HCT116 (cell line): ENCODE measurements around the gene TMC4. TPM values are rescaled to one million over a fixed set of nuclear protein-coding genes. Genes with fewer than 3 reads are reported as not detected.

Source experiments
- ATAC-seq: fragments of 200-7000 bp; cut with Tn5 transposase; 2 replicates; pipeline ENCODE4 v1.9.1; 2020; ENCODE audit warnings: mild to moderate bottlenecking, moderate library complexity
- BruUV-seq: library from RNA; stranded (reverse); fragments of 400-500 nt; replicated peaks from 2 replicates; lab custom pipeline; 2021; lab: Mats Ljungman, UMichigan
- CTCF ChIA-PET: fragments of 300-600 bp; sonication (Branson Sonifier 250); formaldehyde crosslinking; loops from one replicate; lab custom pipeline; 2021; ENCODE audit warnings: antibody characterized with exemption; lab: Charles Lee
- POLR2A ChIA-PET: fragments of 300-600, 350-600 bp; sonication (Branson Sonifier 250); formaldehyde crosslinking; loops from one replicate; lab custom pipeline; 2021; ENCODE audit warnings: antibody characterized with exemption; lab: Charles Lee
- RAD21 ChIA-PET, 2 experiments: fragments of 300-600 bp; sonication (Branson Sonifier 250); formaldehyde crosslinking; loops; one replicate each; lab custom pipeline; 2023; ENCODE audit warnings: low total read pairs in 2 of 2; ENCODE audit not compliant: uncharacterized antibody in 2 of 2, unreplicated experiment in 2 of 2, low non-redundant PET in 1 of 2; lab: Charles Lee
- DNase-seq: peaks from one replicate; pipeline ENCODE4 v3.0.0-alpha.2; 2010; ENCODE audit warnings: low read depth, low spot score
- H2AFZ ChIP-seq: fragments of 200-600 bp; shearing (Covaris generic), sonication (generic); 2 replicates; pipeline ENCODE4 v1.6.1; 2017; ENCODE audit warnings: low read depth, mixed run types, mixed read lengths, antibody characterized with exemption, low read length; ENCODE audit not compliant: poor library complexity, severe bottlenecking
- H3K27ac ChIP-seq: 2 replicates; pipeline ENCODE4 v1.5.1; 2012; ENCODE audit warnings: low read depth, low read length
- H3K27me3 ChIP-seq: fragments of 200-600 bp; sonication (generic); 2 replicates; pipeline ENCODE4 v1.6.1; 2016; ENCODE audit warnings: mixed run types, low read length, mixed read lengths; ENCODE audit not compliant: insufficient read depth
- H3K36me3 ChIP-seq, 2 experiments: fragments of 200-500 bp in 1 of 2; fragments of 200-600 bp in 1 of 2; sonication (Bioruptor generic) in 1 of 2; sonication (generic) in 1 of 2; 2 replicates each; pipeline versions ENCODE4 v1.5.1 to v1.6.1; 2014 to 2016; ENCODE audit warnings: low read length in 2 of 2, inconsistent platforms in 1 of 2, mixed read lengths in 1 of 2, mixed run types in 1 of 2; ENCODE audit not compliant: insufficient read depth in 2 of 2, control insufficient read depth in 1 of 2
- H3K4me1 ChIP-seq, 2 experiments: fragments of 200-600 bp in 1 of 2; sonication (generic) in 1 of 2; 2 replicates each; pipeline versions ENCODE4 v1.5.1 to v1.6.1; 2012 to 2017; ENCODE audit warnings: low read length in 2 of 2, inconsistent platforms in 1 of 2, mild to moderate bottlenecking in 1 of 2, mixed read lengths in 1 of 2, mixed run types in 1 of 2, moderate library complexity in 1 of 2; ENCODE audit not compliant: insufficient read depth in 2 of 2, control insufficient read depth in 1 of 2
- H3K4me2 ChIP-seq: fragments of 200-600 bp; sonication (generic); 2 replicates; pipeline ENCODE4 v1.6.1; 2017; ENCODE audit warnings: mixed run types, low read length, mixed read lengths
- H3K4me3 ChIP-seq, 2 experiments: fragments of 200-600 bp in 1 of 2; sonication (generic) in 1 of 2; replicated peaks in 1 of 2; 2 replicates each; pipeline ENCODE4 v1.5.1; 2011 to 2016; ENCODE audit warnings: low read length in 2 of 2, control low read depth in 1 of 2, low read depth in 1 of 2, mild to moderate bottlenecking in 1 of 2, mixed read lengths in 1 of 2, mixed run types in 1 of 2
- H3K79me2 ChIP-seq: fragments of 200-600 bp; sonication (generic); 2 replicates; pipeline ENCODE4 v1.6.1; 2017; ENCODE audit warnings: mild to moderate bottlenecking, mixed run types, low read length, moderate library complexity, mixed read lengths; ENCODE audit not compliant: insufficient read depth
- H3K9ac ChIP-seq: fragments of 200-600 bp; sonication (generic); 2 replicates; pipeline ENCODE4 v1.6.1; 2016; ENCODE audit warnings: low read length, mixed read lengths
- H3K9me2 ChIP-seq: fragments of 200-600 bp; sonication (generic), shearing (Covaris generic); 2 replicates; pipeline ENCODE4 v1.6.1; 2017; ENCODE audit warnings: mixed run types, mild to moderate bottlenecking, moderate library complexity; ENCODE audit not compliant: insufficient read depth
- H3K9me3 ChIP-seq, 2 experiments: fragments of 200-500 bp in 1 of 2; fragments of 200-600 bp in 1 of 2; sonication (Bioruptor generic) in 1 of 2; sonication (generic) in 1 of 2; 2 replicates each; pipeline ENCODE4 v1.6.1; 2014 to 2017; ENCODE audit warnings: low read length in 2 of 2, mixed read lengths in 2 of 2, inconsistent platforms in 1 of 2, low read depth in 1 of 2, mild to moderate bottlenecking in 1 of 2, mixed run types in 1 of 2, moderate library complexity in 1 of 2; ENCODE audit not compliant: control insufficient read depth in 1 of 2, insufficient read depth in 1 of 2
- H4K20me1 ChIP-seq: fragments of 200-600 bp; sonication (generic), shearing (Covaris generic); 2 replicates; pipeline ENCODE4 v1.6.1; 2017; ENCODE audit warnings: mixed run types, mild to moderate bottlenecking, moderate library complexity; ENCODE audit not compliant: insufficient read depth
- CBX3 ChIP-seq: IDR thresholded peaks from 2 replicates; pipeline ENCODE4 v1.6.1; 2012; ENCODE audit warnings: low read depth
- CEBPB ChIP-seq: IDR thresholded peaks from 2 replicates; pipeline ENCODE4 v1.6.1; 2012; ENCODE audit warnings: low read depth
- CTCF ChIP-seq, 3 experiments: fragments of 200-600 bp in 1 of 3; sonication (generic) in 1 of 3; IDR thresholded peaks in 2 of 3; conservative IDR thresholded peaks in 1 of 3; 2 replicates each; pipeline ENCODE4 v1.5.1; 2012 to 2017; ENCODE audit warnings: low read depth in 2 of 3, low read length in 2 of 3, antibody characterized with exemption in 1 of 3, borderline replicate concordance in 1 of 3, control low read depth in 1 of 3, mild to moderate bottlenecking in 1 of 3, mixed read lengths in 1 of 3, mixed run types in 1 of 3, moderate library complexity in 1 of 3; ENCODE audit not compliant: insufficient read depth in 1 of 3
- EGR1 ChIP-seq: IDR thresholded peaks from 2 replicates; pipeline ENCODE4 v1.6.1; 2012; ENCODE audit warnings: low read depth
- ELF1 ChIP-seq: IDR thresholded peaks from 2 replicates; pipeline ENCODE4 v1.6.1; 2012; ENCODE audit warnings: low read depth, borderline replicate concordance
- EZH2 ChIP-seq: fragments of 200-600 bp; sonication (generic); IDR thresholded peaks from 2 replicates; pipeline ENCODE4 v1.6.1; 2017; ENCODE audit warnings: antibody characterized with exemption, mixed run types
- POLR2A ChIP-seq: IDR thresholded peaks from 2 replicates; pipeline ENCODE4 v1.7.0; 2011; ENCODE audit warnings: borderline replicate concordance; ENCODE audit not compliant: insufficient read depth, insufficient read length; ENCODE audit errors: extremely low read depth
- POLR2AphosphoS5 ChIP-seq: IDR thresholded peaks from 2 replicates; pipeline ENCODE4 v1.6.1; 2011; ENCODE audit warnings: mild to moderate bottlenecking, low read depth, low read length, moderate library complexity
- RAD21 ChIP-seq: IDR thresholded peaks from 2 replicates; pipeline ENCODE4 v1.6.1; 2012; ENCODE audit warnings: low read depth, mild to moderate bottlenecking
- SIN3A ChIP-seq: IDR thresholded peaks from 2 replicates; pipeline ENCODE4 v1.6.1; 2012; ENCODE audit warnings: low read depth
- SP1 ChIP-seq: IDR thresholded peaks from 2 replicates; pipeline ENCODE4 v1.6.1; 2012; ENCODE audit warnings: low read depth
- YY1 ChIP-seq: IDR thresholded peaks from 2 replicates; pipeline ENCODE4 v1.6.1; 2011; ENCODE audit warnings: low read length, low read depth, moderate library complexity, mild to moderate bottlenecking; ENCODE audit not compliant: insufficient replicate concordance; ENCODE audit errors: extremely low read depth
- ZFX ChIP-seq: fragments of 450-650 bp; IDR thresholded peaks from 2 replicates; pipeline ENCODE4 v1.6.1; 2017
- ZNF274 ChIP-seq: fragments of 200-500 bp; sonication (Bioruptor generic); IDR thresholded peaks from 2 replicates; pipeline ENCODE4 v1.6.1; 2014; ENCODE audit warnings: mild to moderate bottlenecking, low read depth, low read length, inconsistent platforms
- intact Hi-C: fragments of 100-400 bp; cut with micrococcal nuclease; formaldehyde crosslinking; loops from 2 replicates; pipeline ENCODE4 v1.10.0; 2022
- total RNA-seq: library from RNA; stranded (reverse); gene quantifications from one replicate; pipeline ENCODE4 v1.2.1, GENCODE V29; 2021; ENCODE audit not compliant: unreplicated experiment
- TF ChIP-seq, protein P1 (sequence below): IDR thresholded peaks from 2 replicates; pipeline ENCODE4 v1.6.1; 2012
- TF ChIP-seq, protein P2 (sequence below): IDR thresholded peaks from 2 replicates; pipeline ENCODE4 v1.6.1; 2012

The TMC4 gene
- total RNA-seq, 1 experiment from 2014 or later: 60.3 TPM

DNA sequence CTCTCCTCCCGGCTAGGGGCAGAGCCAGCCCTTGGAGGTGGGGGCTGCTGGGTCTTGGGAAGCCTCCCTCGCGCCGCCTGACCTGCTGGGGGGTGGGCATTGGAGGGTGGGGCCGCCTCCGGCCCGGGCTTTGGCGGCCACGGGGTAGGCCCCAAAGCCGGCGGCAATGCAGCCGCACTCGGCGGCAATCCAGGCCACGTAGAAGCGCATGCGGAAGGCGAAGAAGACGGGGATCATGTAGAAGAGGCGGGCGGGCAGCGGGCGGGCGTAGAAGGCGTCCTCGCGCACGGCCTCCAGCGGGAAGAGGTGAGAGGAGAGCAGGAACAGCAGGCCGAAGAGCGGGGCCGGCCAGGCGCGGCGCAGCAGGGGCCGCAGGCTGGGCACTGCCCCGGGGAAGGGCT, 7.7 kb upstream of the TMC4 start:
- no TSS peak for BruUV-seq
- POLR2A ChIA-PET: no interaction called here
- no peaks in the 10 kb centered on the region for H4K20me1 ChIP-seq

More for the DNA sequence above, 7.7 kb upstream of the TMC4 start:
- peaks cover 13 to 25% of the 10 kb centered on the region in 2 experiments; a peak in 3 of 4 replicates for H3K36me3 ChIP-seq
- ATAC-seq: no peak
- no peak for DNase-seq
- intact Hi-C loops: no loop called here
- no peak overlapping the region for H2AFZ ChIP-seq
- ChIA-PET RAD21 (no interaction called here), CTCF (no interaction called here)
- peaks cover 0 to 6% of the 10 kb centered on the region in 2 experiments; a peak in 1 of 4 replicates for H3K4me1 ChIP-seq
- H3K79me2 ChIP-seq: no peaks in the 10 kb centered on the region
- TF ChIP-seq RAD21 (no peak), CTCF (IDR thresholded peaks at IDR 0.05 in 2 of 3, conservative IDR thresholded peaks at IDR 0.05 in 1 of 3; ENCODE audit: borderline replicate concordance in 1 of 3, insufficient read depth in 1 of 3, low read depth in 2 of 3, low read length in 2 of 3) (no peak), ZFX (no peak), SIN3A (no peak), SP1 (no peak), CEBPB (no peak), POLR2AphosphoS5 (no peak), ELF1 (no peak), YY1 (no peak), CBX3 (no peak), POLR2A (no peak), ZNF274 (no peak), EGR1 (no peak), EZH2 (no peak)
- TF ChIP-seq, protein P1, sequence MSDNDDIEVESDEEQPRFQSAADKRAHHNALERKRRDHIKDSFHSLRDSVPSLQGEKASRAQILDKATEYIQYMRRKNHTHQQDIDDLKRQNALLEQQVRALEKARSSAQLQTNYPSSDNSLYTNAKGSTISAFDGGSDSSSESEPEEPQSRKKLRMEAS: no peak
- TF ChIP-seq, protein P2, sequence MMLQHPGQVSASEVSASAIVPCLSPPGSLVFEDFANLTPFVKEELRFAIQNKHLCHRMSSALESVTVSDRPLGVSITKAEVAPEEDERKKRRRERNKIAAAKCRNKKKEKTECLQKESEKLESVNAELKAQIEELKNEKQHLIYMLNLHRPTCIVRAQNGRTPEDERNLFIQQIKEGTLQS: no peak
- H3K9me3 ChIP-seq: no peaks in the 10 kb centered on the region
- H3K9me2 ChIP-seq: no peaks in the 10 kb centered on the region
- no peaks in the 10 kb centered on the region for H3K27me3 ChIP-seq
- H3K9ac ChIP-seq: no peak overlapping the region
- no peak overlapping the region for H3K4me3 ChIP-seq
- H3K27ac ChIP-seq: no peak overlapping the region
- H3K4me2 ChIP-seq: no peak overlapping the region
